OCI-LY3 (cell line): ENCODE data around the gene PITPNC1.

Experiments
- H2AFZ ChIP-seq: fragments of 200-600, 300-600 bp; shearing (Covaris generic); 2 replicates; pipeline ENCODE4 v1.6.0; 2014; ENCODE audit warnings: antibody characterized with exemption, low read depth, low read length
- H3K27ac ChIP-seq: fragments of 200-600, 300-600 bp; sonication (generic); 2 replicates; pipeline ENCODE4 v1.5.1; 2014; ENCODE audit warnings: mild to moderate bottlenecking, low read length, moderate library complexity, mixed read lengths
- H3K27me3 ChIP-seq: fragments of 200-600, 300-600 bp; sonication (generic); 2 replicates; pipeline ENCODE4 v1.6.1; 2014; ENCODE audit warnings: low read depth, low read length, mixed read lengths
- H3K36me3 ChIP-seq: fragments of 200-600, 300-600 bp; sonication (generic); replicated peaks from 2 replicates; pipeline ENCODE3; 2014; ENCODE audit warnings: low read depth, low read length, mixed read lengths
- H3K4me1 ChIP-seq: fragments of 300-600, 200-600 bp; sonication (generic); 2 replicates; pipeline ENCODE4 v1.6.1; 2014; ENCODE audit warnings: low read length, mixed read lengths
- H3K4me2 ChIP-seq: fragments of 200-600, 300-600 bp; sonication (generic); 2 replicates; pipeline ENCODE4 v1.6.1; 2014; ENCODE audit warnings: low read length, mixed read lengths
- H3K4me3 ChIP-seq: fragments of 300-600, 200-600 bp; sonication (generic); 2 replicates; pipeline ENCODE4 v1.5.1; 2014; ENCODE audit warnings: antibody characterized with exemption, mild to moderate bottlenecking, low read length, moderate library complexity
- H3K79me2 ChIP-seq: fragments of 300-600, 200-600 bp; shearing (Covaris generic); 2 replicates; pipeline ENCODE4 v1.6.1; 2014; ENCODE audit warnings: mild to moderate bottlenecking, low read length, mixed read lengths
- H3K9ac ChIP-seq: fragments of 300-600, 200-600 bp; shearing (Covaris generic); 2 replicates; pipeline ENCODE4 v1.6.0; 2014; ENCODE audit warnings: mild to moderate bottlenecking, low read length, moderate library complexity
- H3K9me3 ChIP-seq: fragments of 200-600, 300-600 bp; shearing (Covaris generic); 2 replicates; pipeline ENCODE4 v1.6.1; 2014; ENCODE audit warnings: low read length, mixed read lengths; ENCODE audit not compliant: insufficient read depth
- H4K20me1 ChIP-seq: fragments of 200-600, 300-600 bp; sonication (generic); 2 replicates; pipeline ENCODE4 v1.6.1; 2016; ENCODE audit warnings: low read length, mixed read lengths; ENCODE audit not compliant: insufficient read depth
- CTCF ChIP-seq: fragments of 200-600, 300-600 bp; sonication (generic); IDR thresholded peaks from 2 replicates; pipeline ENCODE4 v1.5.1; 2014; ENCODE audit warnings: antibody characterized with exemption, low read length, low read depth
- EZH2phosphoT487 ChIP-seq: fragments of 200-600 bp; shearing (Covaris generic); IDR thresholded peaks from 2 replicates; pipeline ENCODE4 v1.6.1; 2018; ENCODE audit warnings: antibody characterized with exemption, mixed run types, low read depth

Gene PITPNC1

GRCh38 chr17:67349420-67349819 is 27.7 kb upstream of the PITPNC1 start:
- Histone ChIP-seq H3K36me3 (peaks cover 64% of the 10 kb centered on the region), H4K20me1 (peaks cover 4% of the 10 kb centered on the region)

DNA sequence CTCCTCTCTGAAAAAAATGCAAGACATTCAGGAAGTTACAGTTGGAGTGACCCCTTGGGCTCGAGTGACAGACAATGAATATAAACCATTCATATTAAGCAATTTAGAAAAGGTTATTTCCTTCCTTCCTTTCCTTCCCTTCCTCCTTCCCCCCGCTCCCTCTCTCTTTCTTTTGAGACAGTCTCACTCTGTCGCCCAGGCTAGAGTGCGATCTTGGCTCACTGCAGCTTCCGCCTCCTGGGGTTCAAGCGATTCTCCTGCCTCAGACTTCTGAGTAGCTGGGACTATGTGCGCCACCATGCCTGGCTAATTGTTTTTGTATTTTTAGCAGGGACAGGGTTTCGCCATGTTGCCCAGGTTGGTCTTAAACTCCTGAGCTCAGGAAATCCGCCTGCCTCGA is 23.9 kb upstream of the PITPNC1 start:
- no peak overlapping the region for H3K4me2 ChIP-seq

More at GRCh38 chr17:67349420-67349819, 27.7 kb upstream of the PITPNC1 start:
- no peak overlapping the region for H3K27ac ChIP-seq
- no peak overlapping the region for H2AFZ ChIP-seq
- H3K4me3 ChIP-seq = no peak overlapping the region
- no peak overlapping the region for H3K4me2 ChIP-seq
- H3K4me1 ChIP-seq = no peaks in the 10 kb centered on the region
- H3K27me3 ChIP-seq = no peaks in the 10 kb centered on the region
- TF ChIP-seq CTCF (no peak), EZH2phosphoT487 (no peak)
- H3K9ac ChIP-seq = no peak overlapping the region
- H3K79me2 ChIP-seq = peaks cover 17% of the 10 kb centered on the region
- H3K9me3 ChIP-seq = no peaks in the 10 kb centered on the region

DNA sequence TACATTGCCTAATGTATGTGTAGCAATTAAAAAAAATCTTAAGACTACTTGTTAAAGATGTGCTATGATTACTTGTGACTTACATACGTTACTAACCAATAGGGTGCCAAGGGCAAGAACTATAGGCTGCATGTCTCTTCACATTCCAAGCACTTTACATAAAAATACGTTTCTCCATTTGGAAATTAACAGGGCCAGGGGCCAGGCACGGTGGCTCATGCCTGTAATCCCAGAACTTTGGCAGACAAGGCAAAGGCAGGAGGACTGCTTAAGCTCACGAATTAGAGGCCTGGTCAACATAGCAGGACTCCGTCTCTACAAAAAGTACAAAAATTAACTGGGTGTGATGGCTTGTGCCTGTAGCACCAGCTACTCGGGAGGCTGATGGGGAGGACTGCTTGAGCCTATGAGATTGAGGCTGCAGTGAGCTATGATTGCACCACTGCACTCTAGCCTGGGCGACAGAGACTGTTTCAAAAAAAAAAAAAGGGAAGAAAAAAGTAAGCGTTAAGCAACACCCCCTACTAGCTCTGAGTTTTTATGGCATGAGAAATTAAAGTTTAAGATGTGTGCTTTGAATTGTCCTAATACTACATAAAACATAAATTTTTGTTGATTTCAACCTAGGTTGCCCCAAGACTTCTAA is 23.0 kb upstream of the PITPNC1 start:
- Histone ChIP-seq H2AFZ (no peak overlapping the region), H3K79me2 (peaks cover 46% of the 10 kb centered on the region), H3K4me3 (no peak overlapping the region), H3K4me1 (no peaks in the 10 kb centered on the region), H3K27ac (no peak overlapping the region), H3K9ac (no peak overlapping the region), H3K27me3 (no peaks in the 10 kb centered on the region), H3K36me3 (peaks cover 49% of the 10 kb centered on the region), H4K20me1 (peaks cover 11% of the 10 kb centered on the region), H3K4me2 (no peak overlapping the region), H3K9me3 (no peaks in the 10 kb centered on the region)
- TF ChIP-seq EZH2phosphoT487 (no peak), CTCF (no peak)

More for the DNA sequence above, 23.9 kb upstream of the PITPNC1 start:
- Histone ChIP-seq H3K79me2 (peaks cover 37% of the 10 kb centered on the region), H3K27ac (no peak overlapping the region), H3K9me3 (no peaks in the 10 kb centered on the region), H3K4me1 (no peaks in the 10 kb centered on the region), H3K4me3 (no peak overlapping the region), H4K20me1 (peaks cover 8% of the 10 kb centered on the region), H3K27me3 (no peaks in the 10 kb centered on the region), H3K9ac (no peak overlapping the region), H2AFZ (no peak overlapping the region), H3K36me3 (peaks cover 56% of the 10 kb centered on the region)
- TF ChIP-seq CTCF = no peak
- no peak for TF ChIP-seq EZH2phosphoT487

DNA sequence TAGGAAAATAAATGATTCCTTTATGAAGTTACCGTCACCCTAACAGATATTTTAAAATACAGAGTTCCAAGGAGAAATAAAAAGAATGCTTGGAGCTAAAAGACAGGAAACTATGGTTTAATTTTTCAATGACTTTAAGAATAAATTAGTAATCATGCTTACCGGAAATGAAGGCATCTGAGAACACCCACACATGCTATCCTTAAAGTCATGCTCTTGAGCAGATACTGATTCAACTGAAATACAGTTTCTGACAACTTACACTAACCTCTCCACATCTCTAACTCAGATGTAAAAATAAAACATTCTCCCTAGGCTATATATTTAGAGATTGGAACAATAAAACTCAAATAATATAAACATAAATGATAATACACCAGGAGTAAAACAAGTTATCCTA is 18.5 kb upstream of the PITPNC1 start:
- no peak overlapping the region for H2AFZ ChIP-seq
- H3K9ac ChIP-seq = no peak overlapping the region
- H3K9me3 ChIP-seq = no peaks in the 10 kb centered on the region
- H3K27me3 ChIP-seq = no peaks in the 10 kb centered on the region
- peaks cover 38% of the 10 kb centered on the region for H4K20me1 ChIP-seq
- peaks cover 37% of the 10 kb centered on the region for H3K36me3 ChIP-seq
- no peak overlapping the region for H3K4me3 ChIP-seq
- peaks cover 8% of the 10 kb centered on the region; the same call in 1 of the 2 replicates for H3K4me1 ChIP-seq
- H3K27ac ChIP-seq = no peak overlapping the region
- no peak overlapping the region for H3K4me2 ChIP-seq
- TF ChIP-seq EZH2phosphoT487 = no peak
- no peak for TF ChIP-seq CTCF
- H3K79me2 ChIP-seq = peaks cover 79% of the 10 kb centered on the region
